ENCODE data around the gene SDC3. TPM values are rescaled to one million over a fixed set of nuclear protein-coding genes. Genes with fewer than 3 reads are reported as not detected.
"Not testable (repeated sequence)": the region's sequence is repeated elsewhere in the genome, so short reads cannot be mapped to it uniquely, and the experiment has no call there.

The SDC3 gene
- total RNA-seq, 1 experiment from 2014 or later: 32.3 TPM

- no peak for TF ChIP-seq ZNF416 (CRISPR knock-in tag; IDR thresholded peaks at IDR 0.05)
- no peak for TF ChIP-seq KAT7 (CRISPR knock-in tag; IDR thresholded peaks at IDR 0.05; ENCODE audit: borderline replicate concordance)
These were observed 37.9 kb downstream of the SDC3 start (continued) for GRCh38 chr1:30870656-30871055.

GRCh38 chr1:30870035-30870434 is 38.5 kb downstream of the SDC3 start:
- ChIA-PET POLR2A (interaction anchor here (0.6 kb wide), 1 partner anchor 41 kb away, joined by 3 read pairs; no protein-coding TSS in a partner anchor), CTCF (no interaction called here)
- Mint-ChIP-seq H3K9me3 (peaks cover 21% of the 10 kb centered on the region), H3K27ac (no peak overlapping the region), H3K4me3 (no peak overlapping the region), H3K36me3 (peaks cover 35% of the 10 kb centered on the region), H3K27me3 (ENCODE audit: low read depth) (no peaks in the 10 kb centered on the region), H3K4me1 (peaks cover 8% of the 10 kb centered on the region)
- no peak for ATAC-seq
- DNase-seq (ENCODE audit: low spot score): no peak
- TF ChIP-seq FOXP4 (CRISPR knock-in tag; IDR thresholded peaks at IDR 0.05) (no peak), GTF2I (CRISPR knock-in tag; conservative IDR thresholded peaks at IDR 0.05) (no peak)

- TF ChIP-seq SMAD4 (CRISPR knock-in tag; IDR thresholded peaks at IDR 0.05) (no peak), ATF1 (CRISPR knock-in tag; IDR thresholded peaks at IDR 0.05) (no peak), KAT7 (CRISPR knock-in tag; IDR thresholded peaks at IDR 0.05; ENCODE audit: borderline replicate concordance) (no peak), ZNF263 (CRISPR knock-in tag; IDR thresholded peaks at IDR 0.05; ENCODE audit: low read depth) (no peak), MXD4 (CRISPR knock-in tag; IDR thresholded peaks at IDR 0.05; ENCODE audit: borderline replicate concordance) (no peak), NFATC4 (CRISPR knock-in tag; IDR thresholded peaks at IDR 0.05) (no peak), RELA (CRISPR knock-in tag; IDR thresholded peaks at IDR 0.05; ENCODE audit: borderline replicate concordance) (no peak), PRDM15 (CRISPR knock-in tag; IDR thresholded peaks at IDR 0.05) (no peak), ZNF138 (CRISPR knock-in tag; conservative IDR thresholded peaks at IDR 0.05) (no peak), FOXK1 (CRISPR knock-in tag; IDR thresholded peaks at IDR 0.05) (no peak), RORB (CRISPR knock-in tag; IDR thresholded peaks at IDR 0.05) (no peak), IRF2 (CRISPR knock-in tag; IDR thresholded peaks at IDR 0.05; ENCODE audit: borderline replicate concordance, low read depth) (no peak)
- H3K4me3 Mint-ChIP-seq: no peak overlapping the region
- ChIA-PET CTCF (interaction anchor here (1.1 to 1.9 kb wide), 2 partner anchors 41 to 67 kb away, joined by 3 to 7 read pairs; no protein-coding TSS in a partner anchor), POLR2A (interaction anchor here (0.6 kb wide), 1 partner anchor 44 kb away, joined by 5 read pairs; no protein-coding TSS in a partner anchor)
- DNase-seq (ENCODE audit: low spot score) (no peak), ATAC-seq (no peak)
- no peak overlapping the region for H3K27ac Mint-ChIP-seq
- H3K9me3 Mint-ChIP-seq: peaks cover 21% of the 10 kb centered on the region
- H3K4me1 Mint-ChIP-seq: peaks cover 8% of the 10 kb centered on the region
- no peaks in the 10 kb centered on the region for H3K27me3 Mint-ChIP-seq (ENCODE audit: low read depth)
- peaks cover 26% of the 10 kb centered on the region for H3K36me3 Mint-ChIP-seq
These were observed 39.6 kb downstream of the SDC3 start for GRCh38 chr1:30868833-30869435.

- H3K9me3 Mint-ChIP-seq: peaks cover 13% of the 10 kb centered on the region
These were observed 40.5 kb downstream of the SDC3 start for GRCh38 chr1:30868057-30868456.

More at GRCh38 chr1:30868057-30868456, 40.5 kb downstream of the SDC3 start:
- H3K4me1 Mint-ChIP-seq; POLR2A ChIA-PET; ATAC-seq; DNase-seq (ENCODE audit: low spot score); H3K27me3 Mint-ChIP-seq (ENCODE audit: low read depth); H3K4me3 Mint-ChIP-seq; H3K27ac Mint-ChIP-seq: not testable (repeated sequence)
- CTCF ChIA-PET: interaction anchor here (1.1 to 1.9 kb wide), 2 partner anchors 42 to 66 kb away, joined by 3 to 7 read pairs; no protein-coding TSS in a partner anchor
- peaks cover 18% of the 10 kb centered on the region for H3K36me3 Mint-ChIP-seq

All from WTC11 (cell line).